Right renal cortex interstitium (tissue), 3 donors: ENCODE measurements around the gene SPTBN5. TPM values are rescaled to one million over a fixed set of nuclear protein-coding genes. Genes with fewer than 3 reads are reported as not detected.

ENCODE experiments used
- DNase-seq, 3 donors: peaks; one replicate each; pipeline ENCODE4 v3.0.0-alpha.2; 2013; ENCODE audit warnings: low read depth in 3 of 3, low spot score in 2 of 3
- polyA plus RNA-seq, 3 donors: library from polyadenylated mRNA; unstranded; fragments of 120-200 nt; gene quantifications; one replicate each; pipeline ENCODE4 v1.2.1, GENCODE V29; 2013; ENCODE audit not compliant: insufficient read length in 3 of 3

Gene SPTBN5
- polyA plus RNA-seq, 3 donors, result 1.5 to 2.8 (median 1.9) TPM

GRCh38 chr15:41905036-41905793, 11.4 kb upstream of the SPTBN5 start:
- DNase-seq, result no peak

- DNase-seq, result peak in 2 of 3 donors; percentile 57 to 58
Measured at GRCh38 chr15:41904541-41905005, 10.7 kb upstream of the SPTBN5 start.

GRCh38 chr15:41903782-41904181, 9.9 kb upstream of the SPTBN5 start:
- DNase-seq, result no peak

- DNase-seq, result no peak
Measured at GRCh38 chr15:41901431-41901830, 7.6 kb upstream of the SPTBN5 start.

GRCh38 chr15:41900526-41901380, 6.9 kb upstream of the SPTBN5 start:
- no peak for DNase-seq

- DNase-seq, result no peak
Measured at GRCh38 chr15:41899854-41900442, 6.1 kb upstream of the SPTBN5 start.

- no peak for DNase-seq
Measured at GRCh38 chr15:41897363-41897799, 3.5 kb upstream of the SPTBN5 start.

GRCh38 chr15:41896566-41896965, 2.7 kb upstream of the SPTBN5 start:
- no peak for DNase-seq

GRCh38 chr15:41895957-41896356, 2.1 kb upstream of the SPTBN5 start:
- no peak for DNase-seq

GRCh38 chr15:41895491-41895890, 1.6 kb upstream of the SPTBN5 start:
- DNase-seq, result no peak

GRCh38 chr15:41894791-41895463, 1.1 kb upstream of the SPTBN5 start:
- DNase-seq, result no peak

GRCh38 chr15:41894251-41894790, 468 bp upstream of the SPTBN5 start:
- no peak for DNase-seq

GRCh38 chr15:41892621-41893421, 1.0 kb downstream of the SPTBN5 start:
- DNase-seq, result no peak

GRCh38 chr15:41891946-41892345, 1.9 kb downstream of the SPTBN5 start:
- DNase-seq, result no peak

- no peak for DNase-seq
Measured at GRCh38 chr15:41891226-41891625, 2.6 kb downstream of the SPTBN5 start.

- no peak for DNase-seq
Measured at GRCh38 chr15:41890050-41890690, 3.7 kb downstream of the SPTBN5 start.

GRCh38 chr15:41888662-41889253, 5.1 kb downstream of the SPTBN5 start:
- DNase-seq, result no peak

GRCh38 chr15:41887893-41888292, 6.0 kb downstream of the SPTBN5 start:
- DNase-seq, result no peak

GRCh38 chr15:41887161-41887560, 6.7 kb downstream of the SPTBN5 start:
- no peak for DNase-seq
